Measurements from ENCODE around the gene NTSR2.

Gene NTSR2, protein sequence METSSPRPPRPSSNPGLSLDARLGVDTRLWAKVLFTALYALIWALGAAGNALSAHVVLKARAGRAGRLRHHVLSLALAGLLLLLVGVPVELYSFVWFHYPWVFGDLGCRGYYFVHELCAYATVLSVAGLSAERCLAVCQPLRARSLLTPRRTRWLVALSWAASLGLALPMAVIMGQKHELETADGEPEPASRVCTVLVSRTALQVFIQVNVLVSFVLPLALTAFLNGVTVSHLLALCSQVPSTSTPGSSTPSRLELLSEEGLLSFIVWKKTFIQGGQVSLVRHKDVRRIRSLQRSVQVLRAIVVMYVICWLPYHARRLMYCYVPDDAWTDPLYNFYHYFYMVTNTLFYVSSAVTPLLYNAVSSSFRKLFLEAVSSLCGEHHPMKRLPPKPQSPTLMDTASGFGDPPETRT

DNA sequence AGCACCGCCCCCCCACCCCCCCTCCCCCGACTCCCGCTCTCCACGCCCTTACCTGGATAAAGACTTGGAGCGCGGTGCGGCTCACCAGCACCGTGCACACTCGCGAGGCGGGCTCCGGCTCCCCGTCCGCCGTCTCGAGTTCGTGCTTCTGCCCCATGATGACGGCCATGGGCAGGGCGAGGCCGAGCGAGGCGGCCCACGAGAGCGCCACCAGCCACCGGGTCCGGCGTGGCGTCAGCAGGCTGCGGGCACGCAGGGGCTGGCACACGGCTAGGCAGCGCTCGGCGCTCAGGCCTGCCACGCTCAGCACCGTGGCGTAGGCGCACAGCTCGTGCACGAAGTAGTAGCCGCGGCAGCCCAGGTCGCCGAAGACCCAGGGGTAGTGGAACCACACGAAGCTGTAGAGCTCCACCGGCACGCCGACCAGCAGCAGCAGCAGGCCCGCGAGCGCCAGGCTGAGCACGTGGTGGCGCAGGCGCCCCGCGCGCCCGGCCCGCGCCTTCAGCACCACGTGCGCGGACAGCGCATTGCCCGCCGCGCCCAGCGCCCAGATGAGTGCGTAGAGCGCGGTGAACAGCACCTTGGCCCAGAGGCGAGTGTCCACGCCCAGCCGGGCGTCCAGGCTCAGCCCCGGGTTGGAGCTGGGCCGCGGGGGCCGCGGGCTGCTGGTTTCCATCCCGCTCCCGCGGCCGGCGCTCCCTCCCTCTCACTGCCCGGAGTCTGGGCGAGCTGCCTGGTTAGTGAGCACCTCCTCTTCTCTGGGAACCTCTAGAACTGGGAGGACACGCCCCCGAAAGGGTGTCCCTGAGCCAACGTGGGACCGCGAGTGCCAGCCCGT lies at the start of gene NTSR2:
NTSR2 (minus strand) TSS at position 742 of the 838 bp plus-strand sequence; CDS start at position 676, 66 bp downstream.
- DNase-seq: peak; percentile 18

DNA sequence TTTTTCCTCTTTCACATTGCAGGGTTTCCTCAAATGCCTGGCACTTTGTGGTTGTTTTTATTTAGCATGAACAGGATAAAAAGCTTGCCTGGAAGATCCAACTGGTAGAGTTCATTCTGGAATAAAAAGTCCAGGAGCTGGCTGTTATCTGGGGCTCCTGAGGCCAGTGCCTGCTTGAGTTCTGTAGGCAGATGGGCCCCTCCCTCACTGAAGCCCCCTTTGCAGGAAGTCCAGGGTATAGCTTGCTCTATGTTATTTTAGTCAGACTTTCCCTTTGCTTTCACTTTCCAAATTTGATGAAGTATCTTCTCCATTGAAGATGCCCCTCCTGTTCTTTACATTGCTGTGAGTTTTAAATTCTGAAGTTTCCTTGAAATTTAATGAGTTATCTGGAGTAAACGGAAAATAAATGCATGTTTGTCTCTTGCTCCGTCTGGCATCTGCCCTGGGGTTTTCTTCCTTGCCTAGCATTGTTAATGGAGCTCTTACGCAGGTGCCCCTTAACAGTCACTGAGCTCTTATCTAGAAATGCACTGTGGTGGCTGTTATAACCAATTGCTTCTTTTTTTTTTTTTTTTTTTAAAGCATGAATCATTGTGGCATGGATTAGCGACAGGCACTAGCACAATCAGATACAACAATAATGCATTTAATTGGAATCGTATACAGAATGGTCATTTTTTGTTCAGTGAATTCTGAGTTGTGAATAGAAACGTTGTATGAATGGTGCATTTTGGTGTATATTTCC lies 49.4 kb upstream of the NTSR2 start:
- DNase-seq: no peak

DNA sequence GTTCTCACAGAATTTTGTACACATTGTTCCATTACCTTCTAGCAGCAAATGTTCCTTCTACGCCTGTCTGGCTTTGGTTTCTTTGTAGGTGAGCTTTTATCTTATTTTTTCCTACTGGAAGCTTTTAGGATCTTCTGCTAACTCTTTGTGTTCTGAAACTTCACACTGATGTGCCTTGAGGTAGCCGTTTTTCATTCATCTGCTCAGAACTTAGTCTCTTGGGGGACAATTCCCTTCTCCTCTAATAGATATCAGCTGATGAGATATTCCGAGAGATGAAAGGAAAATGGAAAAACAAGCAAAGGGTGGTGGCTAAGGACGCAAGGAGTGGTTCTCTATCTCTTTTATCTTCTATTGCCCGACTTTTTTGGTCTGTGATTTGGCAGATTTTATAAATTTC lies 48.6 kb upstream of the NTSR2 start:
- no peak for DNase-seq

DNA sequence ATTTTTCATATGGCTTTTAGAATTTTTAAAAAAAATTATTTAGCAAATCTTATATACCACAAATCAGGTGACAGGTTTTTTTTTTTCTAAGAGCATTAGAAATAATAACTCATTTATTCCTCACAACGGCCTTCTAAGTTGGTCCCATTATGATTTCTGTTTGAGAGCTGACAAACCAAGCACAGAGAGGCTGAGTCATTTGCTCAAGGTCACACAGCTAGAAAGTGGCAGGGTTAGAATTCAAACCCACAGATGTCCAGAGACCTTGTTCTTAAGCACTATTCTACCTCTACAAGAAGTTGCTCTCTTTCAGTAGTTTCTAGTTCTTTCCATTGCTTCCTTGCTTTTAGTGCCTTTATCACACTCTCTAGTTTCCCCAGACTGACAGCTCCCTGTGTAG lies 47.6 kb upstream of the NTSR2 start:
- DNase-seq: no peak

DNA sequence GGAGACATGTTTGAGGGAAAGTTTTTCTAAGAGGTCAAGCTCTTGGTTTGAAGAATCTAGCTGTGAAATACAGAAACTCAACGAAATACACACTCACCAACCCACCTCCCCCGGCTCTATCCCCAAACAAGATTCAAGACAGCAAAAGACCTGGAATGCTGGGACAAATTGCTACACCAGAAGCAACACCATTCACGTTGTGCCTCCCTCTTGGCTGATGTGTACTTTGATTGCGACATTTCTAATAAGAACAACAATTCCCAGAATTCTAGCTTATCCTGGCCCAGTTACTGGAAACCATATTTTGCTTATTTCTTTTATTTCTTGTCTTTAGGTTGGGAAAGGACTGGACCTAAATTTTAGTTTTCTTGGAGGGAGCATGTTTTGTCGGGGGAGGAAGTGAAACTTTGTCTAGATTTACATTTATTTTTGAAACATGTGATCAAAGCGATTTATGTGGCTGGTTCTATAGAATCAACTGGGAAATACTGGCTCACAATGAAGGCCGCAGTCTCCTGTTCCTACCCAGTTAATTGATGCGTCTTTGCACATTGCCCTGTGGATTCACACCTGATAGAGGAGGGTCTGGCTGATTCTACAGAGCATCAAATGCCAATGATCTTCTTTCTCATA lies 46.8 kb upstream of the NTSR2 start:
- DNase-seq: no peak

DNA sequence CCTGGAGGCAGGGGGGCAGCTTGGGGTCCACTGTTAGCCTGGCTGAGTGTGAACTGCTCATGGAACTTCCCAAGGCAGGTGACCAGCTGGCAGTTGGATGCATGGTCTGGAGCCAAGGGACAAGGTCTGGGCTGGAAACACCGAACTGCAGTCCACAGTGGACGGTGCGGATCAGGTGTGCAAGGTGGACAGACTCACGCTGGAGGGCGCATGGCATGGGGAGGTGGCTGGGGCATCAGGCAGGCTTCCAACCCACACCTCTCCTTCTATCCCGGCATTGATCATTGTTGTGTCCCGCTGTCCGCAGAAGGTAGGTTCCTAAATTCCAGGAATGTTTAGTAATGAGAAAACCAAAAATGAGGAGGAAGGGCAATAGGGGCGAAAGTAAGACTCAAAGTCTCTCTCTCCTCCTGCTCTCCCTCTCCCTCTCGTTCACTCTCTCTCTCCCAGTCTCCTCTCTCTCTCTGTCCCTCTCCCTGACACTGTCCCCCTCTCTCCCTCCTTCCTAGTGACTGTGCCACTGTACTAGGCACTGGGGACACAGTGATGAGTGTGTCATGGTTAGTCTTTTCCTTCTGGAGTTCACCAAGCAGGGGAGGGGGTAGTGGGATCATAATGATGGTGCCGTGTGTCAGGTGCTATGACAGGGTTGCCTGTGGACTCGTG lies 46.1 kb upstream of the NTSR2 start:
- no peak for DNase-seq

DNA sequence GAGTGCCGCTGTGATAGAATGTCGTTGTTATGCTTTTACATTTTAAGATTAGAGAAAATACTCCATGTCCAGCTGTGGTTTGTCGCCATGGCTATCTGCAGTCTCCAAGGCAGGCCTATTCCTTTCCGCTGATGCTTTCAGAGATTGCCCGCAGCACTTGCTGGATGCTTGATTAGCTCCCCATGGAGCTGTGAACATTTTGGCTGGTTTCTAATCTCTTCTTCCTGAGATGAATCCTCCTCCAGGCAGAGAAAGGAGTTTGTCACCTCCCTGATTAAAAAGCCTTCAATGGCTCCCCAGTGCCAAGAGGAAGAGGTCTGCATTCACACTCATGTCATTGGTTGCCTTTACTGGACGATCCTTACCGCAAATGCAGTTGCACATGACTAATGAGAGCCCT lies 43.8 kb upstream of the NTSR2 start:
- DNase-seq: no peak

DNA sequence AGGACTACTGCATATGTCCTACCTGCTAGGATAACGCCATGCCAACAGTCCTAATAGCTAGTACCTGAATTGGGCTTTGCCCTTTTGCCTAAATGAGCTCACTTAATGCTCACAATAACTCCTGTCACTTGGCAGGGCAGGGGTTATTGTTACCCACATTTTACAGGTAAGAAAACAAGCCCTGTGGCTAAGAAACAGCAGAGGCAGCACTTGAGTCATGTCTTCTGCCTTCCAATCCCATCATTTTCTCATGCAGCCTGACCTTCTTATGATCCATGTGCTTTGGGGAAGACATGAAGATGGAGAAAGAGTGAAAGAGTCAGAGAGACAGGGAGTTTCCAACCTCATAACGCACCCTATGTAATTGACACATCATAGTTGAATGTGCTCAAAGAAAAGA lies 42.9 kb upstream of the NTSR2 start:
- DNase-seq: no peak

DNA sequence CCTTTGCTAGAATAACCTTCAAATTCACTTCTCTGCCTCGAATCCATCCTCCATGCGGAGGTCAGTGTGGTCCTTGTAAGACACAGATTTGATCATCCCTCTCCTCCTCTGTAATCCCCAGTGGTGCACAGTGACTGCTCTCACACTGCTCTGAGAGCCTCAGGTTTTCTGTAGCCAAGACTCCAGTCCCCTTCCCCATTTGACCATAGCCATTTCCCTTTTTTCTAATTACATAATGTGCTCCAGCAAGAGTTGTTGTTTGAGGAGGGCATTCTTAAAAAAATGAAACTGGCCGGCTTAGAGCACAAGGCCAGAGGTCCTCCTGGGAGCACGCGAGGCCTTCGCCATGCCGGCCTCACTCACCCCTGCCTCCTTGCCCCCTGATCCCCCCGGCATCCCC lies 41.8 kb upstream of the NTSR2 start:
- DNase-seq: no peak

DNA sequence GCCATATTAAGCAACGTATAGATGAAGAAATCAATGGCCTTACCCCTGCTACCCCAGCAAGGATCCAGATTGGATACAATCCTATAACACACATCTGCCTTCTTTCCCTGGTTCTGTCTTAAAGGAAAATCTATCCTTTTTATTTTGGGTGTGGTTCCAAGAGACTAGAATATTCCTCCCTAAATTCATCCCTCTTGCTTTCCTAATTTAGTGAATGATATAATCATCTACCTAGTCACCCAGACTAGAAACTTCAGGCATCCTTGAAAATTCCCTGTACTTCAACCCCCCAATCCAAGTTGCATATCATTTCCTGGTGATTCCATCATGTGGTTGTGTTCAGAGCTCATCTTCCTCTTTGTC lies 41.3 kb upstream of the NTSR2 start:
- DNase-seq: no peak

DNA sequence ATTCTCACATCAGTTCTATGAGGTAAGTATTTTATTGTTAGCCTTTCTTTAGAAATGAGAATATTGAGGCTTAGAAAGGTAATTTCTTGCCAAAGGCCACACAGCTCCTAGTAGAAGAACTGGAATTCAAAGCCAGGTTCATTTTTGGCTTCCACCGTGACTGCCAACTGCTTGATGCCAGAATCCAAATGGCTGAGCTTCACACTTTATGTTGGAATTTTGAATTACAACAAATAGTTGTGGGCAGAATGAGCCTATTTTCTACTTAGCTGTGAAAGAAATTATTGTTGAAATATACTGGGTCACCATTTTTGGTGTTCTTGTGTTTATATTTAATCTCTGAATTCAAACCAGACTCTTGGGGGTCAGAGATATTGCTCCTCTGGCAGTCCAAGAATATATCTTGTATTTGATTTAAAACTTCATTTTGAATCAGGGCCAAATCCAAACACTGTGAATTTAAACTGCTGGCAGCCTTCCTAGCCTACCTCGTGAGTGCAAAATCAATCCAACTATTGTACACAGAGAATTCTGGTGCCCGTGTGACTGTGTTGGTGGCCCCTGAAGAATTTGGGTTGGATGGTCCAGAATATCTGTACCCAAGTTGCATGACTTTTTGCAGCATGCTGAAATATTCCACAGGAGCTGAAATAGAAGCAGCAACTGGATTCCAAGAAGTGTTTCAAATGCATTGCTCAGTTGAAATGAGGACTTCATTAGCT lies 40.8 kb upstream of the NTSR2 start:
- no peak for DNase-seq

DNA sequence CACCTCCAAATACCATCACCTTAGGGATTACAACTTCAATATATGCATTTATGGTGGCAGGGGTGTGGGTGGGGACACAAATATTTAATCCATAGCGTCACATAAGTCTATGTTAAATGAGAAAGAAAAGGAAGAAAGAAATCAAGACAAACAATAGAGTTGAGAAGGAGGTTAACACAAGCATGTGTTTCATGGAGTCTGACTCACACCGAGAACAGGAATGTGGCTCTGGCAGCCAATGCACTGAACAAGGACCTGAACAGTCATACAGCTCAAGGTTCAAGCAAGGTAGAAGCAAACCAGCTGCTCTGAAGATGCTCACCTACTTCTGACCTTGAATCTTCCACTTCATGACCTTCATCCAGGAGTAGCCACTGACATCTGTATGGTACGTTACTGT lies 40.2 kb upstream of the NTSR2 start:
- DNase-seq: no peak

DNA sequence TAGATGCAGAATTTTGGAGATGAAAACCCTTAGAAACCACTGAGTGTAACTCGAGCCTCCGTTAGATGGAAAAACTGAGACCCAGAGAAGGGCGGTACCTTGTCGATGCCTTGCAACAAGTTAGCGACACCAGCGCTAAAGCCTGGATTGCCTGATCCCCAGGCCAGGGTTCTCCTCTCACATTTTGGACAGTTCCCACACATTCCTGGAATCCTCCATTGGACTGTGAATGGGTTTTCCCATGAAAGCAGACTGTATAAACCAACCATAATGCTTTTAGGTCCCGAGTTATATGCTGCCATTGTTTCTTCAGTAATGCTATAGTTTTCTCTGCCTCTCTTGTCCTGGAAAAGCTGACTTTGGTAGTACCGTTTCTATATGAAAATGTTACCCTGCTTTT lies 39.3 kb upstream of the NTSR2 start:
- no peak for DNase-seq

DNA sequence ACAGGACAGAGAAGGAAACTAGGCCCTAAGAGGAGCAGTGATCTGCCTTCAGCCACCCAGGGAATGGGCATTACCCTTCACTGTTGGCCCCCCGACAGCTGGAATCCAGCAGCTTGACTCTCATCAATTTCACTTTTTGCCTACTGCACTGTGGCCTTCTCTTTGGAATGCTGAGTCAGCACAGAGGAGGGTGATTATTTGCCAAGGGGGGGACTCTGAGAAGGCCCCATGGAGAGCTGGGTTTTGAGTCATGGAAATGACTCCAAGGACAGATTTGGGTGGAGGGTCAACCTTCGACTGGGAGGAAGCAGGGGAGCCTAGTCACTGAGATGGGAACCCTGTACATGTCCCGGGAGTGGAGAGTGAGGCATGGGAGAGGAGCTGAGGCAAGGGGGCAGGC lies 38.1 kb upstream of the NTSR2 start:
- DNase-seq: no peak

DNA sequence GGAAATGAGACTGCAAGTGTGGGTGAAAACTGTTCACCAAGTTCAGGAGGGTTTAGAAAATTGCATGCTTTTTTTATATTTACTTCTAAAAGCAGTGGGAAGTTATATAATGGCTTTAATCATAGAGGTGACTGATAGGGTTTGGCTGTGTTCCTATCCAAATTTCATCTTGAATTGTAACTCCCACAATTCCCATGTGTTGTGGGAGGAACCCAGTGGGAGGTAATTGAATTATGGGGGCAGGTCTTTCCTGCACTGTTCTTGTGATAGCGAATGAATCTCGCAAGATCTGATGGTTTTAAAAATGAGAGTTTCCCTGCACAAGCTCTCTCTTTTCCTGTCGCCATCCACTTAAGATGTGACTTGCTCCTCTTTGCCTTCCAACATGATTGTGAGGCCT lies 35.7 kb upstream of the NTSR2 start:
- DNase-seq: no peak

DNA sequence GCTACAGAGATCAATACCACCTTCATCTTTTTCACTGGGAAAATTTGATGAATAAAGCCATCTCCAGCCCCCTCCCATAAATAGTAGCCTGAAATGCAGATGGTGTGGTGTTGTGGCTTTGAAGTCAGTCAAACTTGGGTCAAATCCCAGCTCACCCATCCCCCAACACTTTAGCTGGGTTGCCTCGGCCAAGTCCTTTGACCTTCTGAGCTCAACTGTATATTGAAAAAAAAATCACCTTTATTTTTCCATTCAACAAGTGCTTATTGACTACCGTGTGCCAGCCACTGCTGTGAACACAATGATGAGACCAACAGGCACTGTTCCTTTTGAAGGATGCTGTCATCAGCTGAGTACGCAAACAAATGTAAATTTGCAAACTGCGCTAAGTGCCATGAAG lies 35.1 kb upstream of the NTSR2 start:
- no peak for DNase-seq

DNA sequence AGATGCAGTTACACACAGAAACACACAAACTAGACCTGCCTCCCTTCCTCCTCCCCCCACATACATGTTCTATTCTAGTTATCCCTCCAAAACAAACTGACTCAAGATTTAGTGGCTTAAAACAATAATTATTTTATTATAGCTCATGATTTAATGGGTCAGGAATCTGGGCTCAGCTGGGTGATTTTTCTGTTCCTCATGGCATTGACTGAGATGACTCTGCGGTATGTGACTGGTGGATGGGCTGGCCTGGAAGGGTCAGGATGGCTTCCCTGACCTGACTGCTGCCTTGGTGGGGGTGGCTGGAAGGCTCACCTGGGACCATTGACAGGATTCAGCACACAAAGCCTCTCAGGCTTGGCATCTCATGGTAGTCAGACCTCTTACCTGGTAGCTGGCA lies 33.7 kb upstream of the NTSR2 start:
- DNase-seq: no peak

DNA sequence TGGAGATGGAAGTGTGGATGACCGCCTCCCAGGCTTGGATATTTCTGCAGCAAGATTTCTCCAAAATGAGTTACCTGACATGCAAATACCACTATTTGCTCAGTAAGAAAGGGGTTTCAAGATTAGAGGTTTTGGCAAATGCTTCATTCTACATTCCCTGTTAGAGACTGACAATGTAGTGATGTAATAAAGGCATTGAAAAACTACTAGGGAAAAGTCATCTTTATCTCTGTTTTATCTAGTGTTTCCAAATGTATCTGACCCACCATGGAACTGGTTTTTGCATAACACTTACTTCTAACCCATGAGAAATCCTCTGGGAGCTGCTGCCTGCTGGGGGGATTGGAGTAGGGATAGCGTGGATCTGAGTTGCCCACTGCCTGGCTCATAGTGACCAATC lies 33.0 kb upstream of the NTSR2 start:
- DNase-seq: no peak

DNA sequence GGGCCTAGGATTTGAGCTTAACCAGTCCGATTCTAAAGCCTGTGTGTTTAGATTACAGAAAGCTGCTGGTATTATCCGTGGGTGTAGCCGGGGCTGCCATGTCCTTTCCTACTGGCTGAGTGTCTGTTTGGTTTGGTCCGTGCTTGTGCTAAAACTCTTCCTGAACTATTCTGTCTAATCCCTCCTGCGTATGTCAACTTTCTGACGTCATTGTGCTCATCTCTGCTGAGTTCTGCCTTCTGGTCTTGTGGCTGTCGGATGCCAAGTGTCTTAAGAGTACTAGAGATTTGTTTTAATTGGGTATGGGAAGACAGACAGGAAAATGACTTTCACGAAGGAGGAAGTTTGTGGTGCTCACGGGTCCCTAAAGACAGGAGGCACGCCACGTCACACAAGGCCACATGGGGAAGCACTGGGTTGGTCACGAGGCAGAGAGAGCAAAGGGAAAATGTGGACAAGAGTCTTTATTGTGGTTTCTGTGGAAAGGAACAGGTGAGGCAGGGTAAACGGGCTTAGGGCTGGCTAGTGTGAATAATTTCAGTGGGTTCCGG lies 31.8 kb upstream of the NTSR2 start:
- DNase-seq: no peak

DNA sequence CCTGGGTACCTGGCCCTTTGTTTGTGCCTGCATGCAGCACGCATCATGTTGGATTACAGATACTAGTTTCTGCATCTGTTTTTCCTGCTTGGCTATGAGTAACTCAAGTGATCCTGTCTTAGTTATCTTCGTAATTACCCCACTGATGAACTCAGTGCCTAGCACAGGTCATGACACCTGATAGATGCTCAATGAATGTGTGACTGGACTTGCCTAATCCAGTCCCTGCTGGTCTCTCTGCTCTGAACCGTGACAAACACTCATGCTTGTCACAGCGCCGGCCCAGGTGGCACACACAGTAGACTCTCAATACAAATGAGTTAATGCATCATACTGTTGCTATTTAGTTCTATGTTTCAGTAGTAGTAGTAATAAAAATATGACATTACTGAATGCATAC lies 31.2 kb upstream of the NTSR2 start:
- DNase-seq: no peak

All from stimulated activated CD4-positive, alpha-beta T cell treated with anti-CD3 and anti-CD28 coated beads, Interleukin-12 subunit alpha, Interleukin-12 subunit beta, amount 100 ng/mL, for 4 hours (primary cell).